ENCODE data around the gene KDM6B.

Gene KDM6B, protein sequence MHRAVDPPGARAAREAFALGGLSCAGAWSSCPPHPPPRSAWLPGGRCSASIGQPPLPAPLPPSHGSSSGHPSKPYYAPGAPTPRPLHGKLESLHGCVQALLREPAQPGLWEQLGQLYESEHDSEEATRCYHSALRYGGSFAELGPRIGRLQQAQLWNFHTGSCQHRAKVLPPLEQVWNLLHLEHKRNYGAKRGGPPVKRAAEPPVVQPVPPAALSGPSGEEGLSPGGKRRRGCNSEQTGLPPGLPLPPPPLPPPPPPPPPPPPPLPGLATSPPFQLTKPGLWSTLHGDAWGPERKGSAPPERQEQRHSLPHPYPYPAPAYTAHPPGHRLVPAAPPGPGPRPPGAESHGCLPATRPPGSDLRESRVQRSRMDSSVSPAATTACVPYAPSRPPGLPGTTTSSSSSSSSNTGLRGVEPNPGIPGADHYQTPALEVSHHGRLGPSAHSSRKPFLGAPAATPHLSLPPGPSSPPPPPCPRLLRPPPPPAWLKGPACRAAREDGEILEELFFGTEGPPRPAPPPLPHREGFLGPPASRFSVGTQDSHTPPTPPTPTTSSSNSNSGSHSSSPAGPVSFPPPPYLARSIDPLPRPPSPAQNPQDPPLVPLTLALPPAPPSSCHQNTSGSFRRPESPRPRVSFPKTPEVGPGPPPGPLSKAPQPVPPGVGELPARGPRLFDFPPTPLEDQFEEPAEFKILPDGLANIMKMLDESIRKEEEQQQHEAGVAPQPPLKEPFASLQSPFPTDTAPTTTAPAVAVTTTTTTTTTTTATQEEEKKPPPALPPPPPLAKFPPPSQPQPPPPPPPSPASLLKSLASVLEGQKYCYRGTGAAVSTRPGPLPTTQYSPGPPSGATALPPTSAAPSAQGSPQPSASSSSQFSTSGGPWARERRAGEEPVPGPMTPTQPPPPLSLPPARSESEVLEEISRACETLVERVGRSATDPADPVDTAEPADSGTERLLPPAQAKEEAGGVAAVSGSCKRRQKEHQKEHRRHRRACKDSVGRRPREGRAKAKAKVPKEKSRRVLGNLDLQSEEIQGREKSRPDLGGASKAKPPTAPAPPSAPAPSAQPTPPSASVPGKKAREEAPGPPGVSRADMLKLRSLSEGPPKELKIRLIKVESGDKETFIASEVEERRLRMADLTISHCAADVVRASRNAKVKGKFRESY (N-terminal part only)

DNA sequence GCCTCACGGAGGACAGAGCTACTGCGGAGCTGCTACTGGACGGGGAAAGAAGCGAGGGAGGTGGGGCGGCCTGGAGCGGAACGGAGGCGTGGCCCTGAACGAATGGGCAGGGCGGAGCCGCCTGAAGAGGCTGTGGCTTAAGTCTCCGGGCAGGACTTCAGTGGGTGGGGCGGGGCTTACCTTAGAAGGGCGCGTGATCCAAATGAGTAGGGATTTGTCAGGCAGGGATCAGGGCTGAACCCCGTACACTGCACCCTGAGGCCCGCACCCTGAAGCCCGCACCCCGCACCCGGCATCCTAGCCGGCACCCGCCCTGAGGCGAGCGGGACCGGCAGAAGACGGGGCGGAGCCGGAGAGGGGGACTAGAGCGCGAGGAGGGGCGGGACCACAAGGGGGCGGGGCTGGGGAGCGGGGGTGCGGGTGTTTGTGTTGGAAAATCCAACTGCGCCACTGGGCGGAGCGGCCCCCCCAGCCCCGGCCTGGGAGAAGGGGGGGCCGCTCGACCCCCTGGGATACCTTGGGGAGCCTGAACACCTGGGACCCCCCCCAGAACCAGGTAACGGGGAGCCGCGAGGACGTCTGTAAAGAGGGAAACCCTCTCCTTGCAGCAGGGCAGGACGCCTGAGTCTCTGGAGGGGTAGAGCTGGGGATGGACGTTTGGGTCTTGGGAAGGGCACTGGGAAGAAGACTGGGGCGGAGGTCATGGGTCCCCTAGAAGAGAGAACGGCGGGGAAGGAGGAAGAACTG is at the start of gene KDM6B:
Gene KDM6B, plus strand, starts transcription at position 423 of the 747 bp plus-strand sequence. CDS start 11,338 bp downstream, outside the sequence.
- in situ Hi-C loops (cut with MboI; ENCODE audit: low pct_unique_long_range_greater_than_20kb, low sequenced_read_pairs, unreplicated experiment) = no loop called here
- peak; percentile 92 for DNase-seq (ENCODE audit: low spot score)
- TF ChIP-seq, protein P1, sequence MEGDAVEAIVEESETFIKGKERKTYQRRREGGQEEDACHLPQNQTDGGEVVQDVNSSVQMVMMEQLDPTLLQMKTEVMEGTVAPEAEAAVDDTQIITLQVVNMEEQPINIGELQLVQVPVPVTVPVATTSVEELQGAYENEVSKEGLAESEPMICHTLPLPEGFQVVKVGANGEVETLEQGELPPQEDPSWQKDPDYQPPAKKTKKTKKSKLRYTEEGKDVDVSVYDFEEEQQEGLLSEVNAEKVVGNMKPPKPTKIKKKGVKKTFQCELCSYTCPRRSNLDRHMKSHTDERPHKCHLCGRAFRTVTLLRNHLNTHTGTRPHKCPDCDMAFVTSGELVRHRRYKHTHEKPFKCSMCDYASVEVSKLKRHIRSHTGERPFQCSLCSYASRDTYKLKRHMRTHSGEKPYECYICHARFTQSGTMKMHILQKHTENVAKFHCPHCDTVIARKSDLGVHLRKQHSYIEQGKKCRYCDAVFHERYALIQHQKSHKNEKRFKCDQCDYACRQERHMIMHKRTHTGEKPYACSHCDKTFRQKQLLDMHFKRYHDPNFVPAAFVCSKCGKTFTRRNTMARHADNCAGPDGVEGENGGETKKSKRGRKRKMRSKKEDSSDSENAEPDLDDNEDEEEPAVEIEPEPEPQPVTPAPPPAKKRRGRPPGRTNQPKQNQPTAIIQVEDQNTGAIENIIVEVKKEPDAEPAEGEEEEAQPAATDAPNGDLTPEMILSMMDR (IDR thresholded peaks at IDR 0.05; ENCODE audit: extremely low read depth, insufficient read depth, missing control alignments) = no peak

DNA sequence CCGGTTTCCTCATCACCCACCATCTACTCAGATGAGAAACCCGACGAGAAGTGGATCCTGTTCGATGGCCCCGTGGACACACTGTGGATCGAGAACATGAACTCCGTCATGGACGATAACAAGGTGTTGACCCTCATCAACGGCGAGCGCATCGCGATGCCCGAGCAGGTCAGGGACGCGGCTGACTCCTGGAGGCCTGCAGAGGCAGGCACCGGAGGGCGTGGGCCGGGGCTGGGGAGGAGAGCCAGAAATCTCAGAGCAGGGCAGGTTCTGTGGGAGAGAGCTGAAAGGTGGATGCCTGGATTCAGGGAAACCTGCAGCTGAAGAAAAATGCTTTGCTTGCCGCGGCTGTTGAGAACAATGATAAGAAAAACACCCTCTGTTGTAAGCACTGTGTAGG is 47.2 kb upstream of the KDM6B start:
- TF ChIP-seq, protein P1 (IDR thresholded peaks at IDR 0.05; ENCODE audit: extremely low read depth, insufficient read depth, missing control alignments) = no peak
- DNase-seq (ENCODE audit: low spot score) = no peak
- in situ Hi-C loops (cut with MboI; ENCODE audit: low pct_unique_long_range_greater_than_20kb, low sequenced_read_pairs, unreplicated experiment) = no loop called here

DNA sequence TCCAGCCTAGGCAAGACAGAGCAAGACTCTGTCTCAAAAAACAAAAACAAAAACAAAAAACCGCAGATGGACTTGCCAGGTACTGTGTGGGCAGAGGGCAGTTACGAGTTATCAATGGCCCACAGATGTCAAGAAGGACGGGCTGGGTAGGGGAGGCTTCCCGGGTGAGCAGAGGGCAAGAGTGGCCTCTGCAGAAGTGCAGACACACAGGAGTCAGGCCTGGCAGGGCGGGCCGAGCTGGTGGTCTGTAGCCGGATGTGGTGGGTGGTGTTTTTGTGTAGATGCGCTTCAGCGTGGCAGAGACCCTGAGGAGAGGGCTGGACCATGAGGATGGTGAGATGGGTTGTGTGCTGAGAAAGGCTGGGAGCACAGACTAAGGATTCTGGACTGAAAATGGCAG is 44.9 kb upstream of the KDM6B start:
- in situ Hi-C loops (cut with MboI; ENCODE audit: low pct_unique_long_range_greater_than_20kb, low sequenced_read_pairs, unreplicated experiment) = no loop called here
- TF ChIP-seq, protein P1 (IDR thresholded peaks at IDR 0.05; ENCODE audit: extremely low read depth, insufficient read depth, missing control alignments) = no peak
- DNase-seq (ENCODE audit: low spot score) = no peak

DNA sequence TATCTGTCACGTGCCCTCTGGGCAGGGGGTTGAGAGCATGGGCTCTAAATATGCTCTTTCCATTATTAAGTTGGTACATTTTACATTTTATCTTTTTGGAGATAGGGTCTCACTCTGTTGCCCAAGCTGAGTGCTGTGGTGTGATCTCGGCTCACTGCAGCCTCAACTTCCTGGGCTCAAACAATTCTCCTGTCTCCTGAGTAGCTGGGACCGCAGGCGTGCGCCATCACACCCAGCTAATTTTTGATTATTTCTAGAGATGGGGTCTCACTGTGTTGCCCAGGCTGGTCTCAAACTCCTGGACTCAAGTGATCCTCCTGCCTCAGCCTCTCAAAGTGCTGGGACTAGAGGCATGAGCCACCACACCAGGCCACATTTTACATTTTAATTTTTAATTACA is 43.9 kb upstream of the KDM6B start:
- DNase-seq (ENCODE audit: low spot score) = no peak
- TF ChIP-seq, protein P1 (IDR thresholded peaks at IDR 0.05; ENCODE audit: extremely low read depth, insufficient read depth, missing control alignments) = no peak
- in situ Hi-C loops (cut with MboI; ENCODE audit: low pct_unique_long_range_greater_than_20kb, low sequenced_read_pairs, unreplicated experiment) = no loop called here

DNA sequence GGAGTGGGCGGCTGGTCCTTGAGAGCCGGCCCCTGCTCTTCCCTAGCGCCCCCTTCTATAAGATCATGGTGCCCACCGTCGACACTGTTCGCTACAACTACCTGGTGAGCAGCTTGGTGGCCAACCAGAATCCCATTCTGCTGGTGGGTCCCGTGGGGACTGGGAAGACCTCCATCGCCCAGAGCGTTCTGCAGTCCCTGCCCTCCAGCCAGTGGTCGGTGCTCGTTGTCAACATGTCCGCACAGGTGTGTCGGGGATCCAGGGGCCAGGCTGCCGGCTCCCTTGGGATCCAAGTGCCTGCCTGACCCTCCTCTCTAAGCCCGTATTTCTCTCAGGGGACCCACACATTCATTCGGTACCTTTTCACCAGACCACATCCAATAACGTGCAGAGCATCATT is 41.4 kb upstream of the KDM6B start:
- TF ChIP-seq, protein P1 (IDR thresholded peaks at IDR 0.05; ENCODE audit: extremely low read depth, insufficient read depth, missing control alignments) = no peak
- in situ Hi-C loops (cut with MboI; ENCODE audit: low pct_unique_long_range_greater_than_20kb, low sequenced_read_pairs, unreplicated experiment) = no loop called here
- no peak for DNase-seq (ENCODE audit: low spot score)
